ENCODE data around the gene SBNO1.
"Not testable (repeated sequence)": the region's sequence is repeated elsewhere in the genome, so short reads cannot be mapped to it uniquely, and the experiment has no call there.

The SBNO1 gene

DNA sequence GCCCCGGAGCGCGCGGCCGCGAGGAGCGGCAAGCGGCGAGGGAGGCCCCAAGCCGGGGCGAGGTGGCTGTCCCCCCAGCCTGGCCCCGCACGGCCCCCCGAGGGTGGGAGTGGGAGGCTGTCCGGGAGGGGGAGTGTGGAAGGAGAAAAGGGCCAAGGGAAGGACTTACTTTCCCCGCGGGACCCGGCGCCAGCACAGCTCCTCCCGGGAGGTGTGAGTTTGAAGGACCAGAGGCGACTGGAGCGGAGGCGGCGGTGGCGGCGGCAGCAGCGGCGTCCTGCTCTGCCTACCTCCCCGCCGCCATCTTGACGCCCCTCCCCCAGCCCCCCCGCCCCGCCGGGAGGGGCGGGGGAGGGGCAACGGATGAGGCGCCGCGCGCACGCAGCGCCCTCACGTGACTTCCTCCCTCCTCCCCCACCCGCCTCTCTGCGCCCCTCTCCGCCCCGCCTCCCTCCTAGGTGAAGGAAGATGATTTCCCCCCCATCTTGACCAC, at the start of gene SBNO1:
Gene SBNO1, minus strand, starts transcription at position 316 of the 493 bp plus-strand sequence. CDS start 14,406 bp downstream, outside the sequence.
- peak; percentile 86 for DNase-seq

DNA sequence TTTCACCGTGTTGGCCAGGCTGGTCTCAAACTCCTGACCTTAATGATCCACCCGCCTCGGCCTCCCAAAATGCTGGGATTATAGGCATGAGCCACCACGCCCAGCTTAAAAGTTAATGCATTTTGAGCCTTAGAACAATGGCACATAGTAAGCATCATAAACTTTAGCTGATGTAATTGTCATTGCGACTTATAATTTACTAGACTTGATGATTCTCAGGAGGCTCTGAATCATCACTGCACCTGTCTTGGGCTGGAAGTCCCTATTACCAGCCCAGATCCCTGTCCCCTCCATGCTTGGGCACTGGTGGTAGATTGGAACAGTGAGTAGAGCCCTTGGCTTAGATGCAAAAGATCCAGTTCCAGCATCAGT, 45.4 kb upstream of the SBNO1 start:
- no peak for DNase-seq

DNA sequence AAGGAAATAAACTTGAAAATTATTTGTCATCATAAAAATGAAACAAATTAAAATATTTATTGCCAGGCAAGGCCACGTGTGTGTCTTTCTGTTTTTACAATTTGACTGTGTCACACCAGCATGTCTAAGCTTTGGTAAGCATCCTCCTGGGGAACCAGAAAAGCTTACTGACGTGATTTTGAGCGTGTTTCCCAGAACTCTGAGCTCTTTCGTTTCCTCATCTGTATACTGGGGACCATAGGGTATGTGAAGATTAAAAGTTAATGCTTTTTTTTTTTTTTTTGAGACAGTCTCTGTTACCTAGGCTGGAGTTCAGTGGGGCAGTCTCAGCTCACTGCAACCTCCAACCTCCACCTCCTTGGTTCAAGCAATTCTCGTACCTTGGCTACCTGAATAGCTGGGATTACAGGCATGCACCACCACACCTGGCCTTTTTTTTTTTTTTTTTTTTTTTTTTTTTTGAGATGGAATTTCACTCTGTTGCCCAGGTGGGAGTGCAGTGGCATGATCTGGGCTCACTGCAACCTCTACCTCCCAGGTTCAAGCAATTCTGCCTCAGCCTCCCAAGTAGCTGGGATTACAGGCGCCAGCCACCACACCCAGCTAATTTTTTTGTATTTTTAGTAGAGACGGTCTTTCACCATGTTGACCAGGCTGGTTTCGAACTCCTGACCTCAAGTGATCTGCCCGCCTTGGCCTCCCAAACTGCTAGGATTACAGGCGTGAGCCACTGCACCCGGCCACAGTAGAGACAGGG, 44.8 kb upstream of the SBNO1 start:
- not testable (repeated sequence) for DNase-seq

DNA sequence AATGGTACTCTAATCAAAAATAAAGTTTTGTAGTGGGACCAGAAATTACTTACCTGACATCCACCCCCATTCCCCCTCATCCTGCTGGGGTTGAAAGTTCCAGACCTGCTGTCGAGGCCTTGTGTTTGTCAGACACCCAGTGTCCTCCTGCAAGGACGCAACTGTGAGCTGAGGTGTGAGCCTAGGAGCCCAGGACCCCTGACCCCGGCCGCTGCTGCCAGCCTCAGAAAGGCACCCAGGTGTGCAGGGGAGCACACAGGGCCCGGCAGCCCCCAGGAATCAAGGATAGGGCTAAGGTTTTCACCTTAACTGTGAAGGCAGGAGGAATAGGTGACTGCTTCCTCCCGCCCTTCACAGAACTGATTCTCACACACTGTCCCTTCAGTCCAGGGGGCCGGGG, 44.0 kb upstream of the SBNO1 start:
- DNase-seq: not testable (repeated sequence)

DNA sequence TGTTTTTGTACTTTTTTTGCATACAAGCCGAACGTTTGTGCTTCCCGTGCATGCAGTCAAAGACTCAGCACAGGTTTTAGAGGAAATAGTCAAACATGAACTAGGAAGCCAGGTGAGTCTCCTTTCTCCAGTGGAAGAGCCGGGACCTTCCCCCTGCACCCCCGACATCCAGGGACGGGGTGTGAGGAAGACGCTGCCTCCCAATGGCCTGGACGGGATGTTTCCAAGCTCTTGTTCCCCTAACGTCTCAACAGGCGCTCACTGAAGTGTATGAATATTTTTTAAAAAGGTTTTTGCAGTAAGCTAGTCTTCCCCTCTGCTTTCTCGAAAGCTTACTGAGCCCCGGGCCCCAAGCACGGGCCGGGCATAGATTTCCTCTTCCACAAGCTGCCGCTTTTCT, 43.3 kb upstream of the SBNO1 start:
- DNase-seq: not testable (repeated sequence)

DNA sequence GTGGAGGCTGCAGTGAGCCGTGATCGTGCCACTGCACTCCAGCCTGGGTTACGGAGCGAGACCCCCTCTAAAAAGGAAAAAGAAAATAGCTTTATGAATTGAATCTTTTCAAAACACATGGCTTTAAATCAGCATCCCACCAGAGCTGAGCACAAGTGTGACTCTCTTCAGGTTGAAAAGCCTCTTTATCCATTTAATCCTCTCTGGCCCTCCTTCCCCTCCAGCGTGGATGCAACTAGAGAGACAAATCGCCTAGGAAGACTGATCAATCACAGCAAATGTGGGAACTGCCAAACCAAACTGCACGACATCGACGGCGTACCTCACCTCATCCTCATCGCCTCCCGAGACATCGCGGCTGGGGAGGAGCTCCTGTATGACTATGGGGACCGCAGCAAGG, 42.6 kb upstream of the SBNO1 start:
- not testable (repeated sequence) for DNase-seq

DNA sequence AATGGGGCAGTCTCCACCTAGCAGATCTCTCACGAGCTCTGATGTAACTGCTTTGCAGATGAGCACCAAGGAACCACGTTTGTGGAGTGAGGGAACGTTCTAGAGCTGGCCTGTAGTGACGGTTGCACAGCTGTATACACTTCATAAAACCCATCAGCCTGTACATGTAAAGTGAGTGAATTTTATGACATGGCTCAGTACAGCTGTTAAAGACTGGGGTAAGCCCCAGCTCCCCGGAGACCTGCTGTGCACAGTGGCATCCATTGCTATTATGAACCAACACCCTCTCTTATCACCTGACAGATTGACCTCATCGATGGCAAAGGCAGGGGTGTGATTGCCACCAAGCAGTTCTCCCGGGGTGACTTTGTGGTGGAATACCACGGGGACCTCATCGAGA, 39.9 kb upstream of the SBNO1 start:
- no peak for DNase-seq

DNA sequence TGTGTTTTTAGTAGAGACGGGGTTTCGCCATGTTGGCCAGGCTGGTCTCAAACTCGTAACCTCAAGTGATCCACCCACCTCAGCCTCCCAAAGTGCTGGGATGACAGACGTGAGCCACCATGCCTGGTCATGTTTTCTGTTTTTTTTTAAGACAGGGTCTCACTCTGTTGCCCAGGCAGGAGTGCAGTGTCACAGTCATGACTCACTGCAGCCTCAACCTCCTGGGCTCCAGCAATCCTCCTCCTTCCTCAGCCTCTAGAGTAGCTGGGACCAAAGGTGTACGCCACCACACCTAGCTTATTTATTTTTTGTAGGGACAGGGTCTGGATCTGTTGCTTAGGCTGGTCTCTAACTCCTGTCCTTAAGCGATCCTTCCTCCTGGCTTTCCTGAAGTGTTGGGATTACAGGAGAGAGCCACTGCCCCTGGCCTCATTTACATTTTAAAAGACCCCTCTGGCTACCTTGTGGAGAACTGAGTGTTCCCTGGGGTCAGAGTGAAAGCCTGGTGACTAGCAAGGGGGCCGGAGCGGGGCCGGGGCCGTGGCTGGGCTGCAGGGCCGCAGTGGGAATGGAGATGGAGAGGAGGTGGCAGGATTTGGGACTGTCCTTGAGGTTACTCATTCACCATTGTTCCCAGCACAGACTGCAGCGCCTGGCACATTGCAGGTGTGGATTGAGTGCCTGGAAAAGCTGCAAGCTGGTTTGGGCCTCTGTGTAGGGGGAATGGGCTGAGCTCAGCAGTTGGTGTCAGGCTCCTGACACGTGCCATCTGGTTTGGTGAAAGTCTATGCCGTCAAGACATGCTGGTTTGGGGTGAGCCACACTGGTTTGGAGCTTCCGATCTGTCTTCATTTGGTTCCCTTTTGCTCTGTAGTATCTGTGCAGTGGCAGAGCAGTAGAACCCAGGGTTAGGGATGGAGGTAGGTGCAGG, 37.4 kb upstream of the SBNO1 start:
- DNase-seq: no peak

DNA sequence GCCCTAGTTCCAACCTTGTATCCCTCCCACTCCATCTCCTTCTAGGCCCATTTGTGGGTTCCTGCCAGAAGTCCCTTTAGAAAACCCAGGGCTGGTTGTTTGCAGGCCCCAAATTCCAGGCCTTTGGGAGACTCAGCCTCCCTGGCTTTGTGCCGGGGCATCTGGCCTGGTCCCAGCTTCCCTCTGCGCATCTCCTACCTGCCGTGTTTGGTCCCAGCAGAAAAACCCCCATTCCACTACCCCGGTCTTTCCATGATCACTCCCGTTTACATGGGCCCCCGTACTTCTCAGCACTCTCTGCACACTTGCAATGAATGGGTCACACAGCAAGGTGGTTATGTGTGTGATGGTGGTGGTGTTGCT, 34.6 kb upstream of the SBNO1 start:
- DNase-seq: no peak

DNA sequence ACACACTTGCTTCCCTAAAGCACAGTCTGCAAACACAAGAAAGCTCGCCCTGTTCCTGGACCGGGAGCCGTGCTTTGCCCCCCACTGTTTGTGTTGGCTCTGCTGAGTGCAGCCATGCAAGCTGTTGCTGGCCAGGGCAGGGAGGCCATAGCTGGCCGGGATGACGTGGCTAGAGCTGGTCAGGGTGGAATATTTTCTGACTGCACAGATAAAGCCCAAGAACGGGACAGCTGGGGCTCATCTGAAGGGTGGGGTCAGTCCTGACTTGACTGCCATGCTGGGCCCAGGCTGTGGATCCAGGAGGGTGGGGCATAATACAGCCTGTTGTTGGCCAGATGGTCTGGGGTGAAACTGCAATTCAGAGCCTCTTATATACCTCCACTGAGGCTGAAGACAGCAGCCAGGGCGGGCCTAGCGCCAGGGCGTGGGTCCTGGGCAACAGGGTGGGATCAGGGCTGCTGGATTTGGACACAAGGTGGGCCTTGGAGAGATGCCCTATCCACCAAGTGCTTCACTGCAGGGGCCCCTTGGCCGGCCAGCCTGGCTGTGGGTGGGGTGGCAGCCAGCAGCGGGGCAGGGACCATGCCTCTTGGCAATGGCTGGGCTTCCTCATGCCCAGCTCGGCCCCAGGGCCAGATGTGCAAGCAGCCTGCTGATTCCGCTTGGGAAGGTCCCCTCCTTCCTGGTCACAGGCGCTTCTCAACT, 34.1 kb upstream of the SBNO1 start:
- DNase-seq: no peak

DNA sequence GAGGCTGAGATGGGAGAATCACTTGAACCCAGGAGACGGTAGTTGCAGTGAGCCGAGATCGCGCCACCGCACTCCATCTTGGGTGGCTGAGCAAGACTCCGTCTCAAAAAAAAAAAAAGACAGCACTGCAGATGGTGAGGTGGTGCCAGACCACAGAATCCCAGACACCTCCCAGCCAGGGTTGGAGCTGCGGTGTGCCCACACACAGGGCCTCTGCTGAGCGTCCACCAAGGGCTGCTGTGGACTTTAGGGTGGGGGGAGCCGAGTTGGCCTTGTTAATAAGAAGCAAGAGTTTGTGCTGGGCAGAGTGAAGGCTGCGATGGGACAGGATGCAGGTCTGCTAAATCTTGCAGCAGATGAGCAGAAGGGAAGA, 33.5 kb upstream of the SBNO1 start:
- DNase-seq: no peak

DNA sequence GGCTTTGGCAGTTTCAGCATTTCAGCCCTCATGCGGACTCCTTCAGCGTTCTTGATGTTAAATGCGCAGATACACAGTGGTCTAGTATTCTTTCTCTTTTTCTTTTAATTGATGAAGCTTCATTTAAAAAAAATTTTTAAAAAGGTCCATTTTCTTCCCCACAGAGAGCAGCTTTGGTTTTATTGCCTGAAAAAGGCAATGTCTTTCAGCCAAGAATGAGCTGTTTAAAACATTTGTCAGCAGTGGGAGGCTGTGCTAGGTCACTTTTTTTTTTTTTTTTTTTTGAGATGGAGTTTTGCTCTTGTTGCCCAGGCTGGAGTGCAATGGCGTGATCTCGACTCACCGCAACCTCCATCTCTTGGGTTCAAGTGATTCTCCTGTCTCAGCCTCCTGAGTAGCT, 32.8 kb upstream of the SBNO1 start:
- DNase-seq: no peak

DNA sequence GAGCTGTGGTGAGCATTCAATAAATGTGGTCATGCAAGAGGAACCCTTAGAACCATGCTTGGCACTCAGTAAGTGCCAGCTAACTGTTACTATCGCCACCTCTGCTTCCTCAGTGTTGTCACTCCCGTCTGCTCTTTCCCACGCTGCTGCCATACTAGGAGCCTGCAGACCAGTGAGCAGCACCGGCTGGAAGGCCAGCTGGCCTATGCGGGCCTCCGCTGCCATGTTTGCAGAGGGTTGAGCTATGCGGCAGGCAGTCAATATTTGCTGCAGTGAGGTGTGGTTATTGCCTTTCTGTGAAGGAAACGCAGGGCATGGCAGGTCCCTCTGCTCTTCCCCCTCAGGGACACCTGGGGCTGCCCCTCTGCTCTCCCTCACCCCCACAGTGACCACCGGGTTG, 32.3 kb upstream of the SBNO1 start:
- DNase-seq: no peak

DNA sequence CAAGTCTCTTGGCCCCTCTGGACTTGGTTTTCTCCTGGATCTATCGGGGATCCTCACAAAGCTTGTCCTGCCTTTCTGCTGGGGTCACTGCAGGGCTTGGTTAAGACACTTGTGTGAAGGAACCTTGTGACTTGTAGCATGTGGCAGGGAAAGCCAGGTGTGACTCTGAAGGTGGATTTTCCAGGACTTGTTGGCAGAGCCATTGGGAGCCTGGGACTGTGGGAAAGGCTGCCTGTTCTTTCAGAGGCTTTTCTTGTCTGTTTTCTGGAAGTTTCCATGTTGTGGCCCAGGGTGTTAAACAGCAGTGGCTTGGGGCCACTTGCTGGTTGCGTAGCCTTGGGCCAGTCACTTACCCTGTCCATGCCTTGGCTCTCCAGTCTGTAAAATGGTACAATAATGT, 31.9 kb upstream of the SBNO1 start:
- no peak for DNase-seq

DNA sequence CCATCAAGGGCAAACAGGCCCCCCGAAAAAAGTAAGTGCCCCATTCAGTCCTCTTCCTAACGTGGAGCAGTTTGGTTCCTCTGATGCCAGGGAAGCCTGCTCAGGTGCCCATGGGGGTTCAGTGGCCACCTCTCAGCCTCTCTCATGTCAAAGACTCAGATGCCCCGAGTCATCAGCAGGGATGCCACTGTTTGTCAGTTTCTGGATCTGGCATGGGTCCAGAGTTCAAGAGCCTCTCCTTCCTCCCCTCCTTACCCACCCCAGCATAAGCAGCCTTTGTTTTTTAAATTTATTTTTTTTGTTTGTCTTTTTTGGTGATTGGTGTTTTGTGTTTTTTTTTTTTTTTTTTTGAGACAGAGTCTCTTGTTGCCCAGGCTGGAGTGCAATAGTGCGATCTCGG, 30.6 kb upstream of the SBNO1 start:
- no peak for DNase-seq

DNA sequence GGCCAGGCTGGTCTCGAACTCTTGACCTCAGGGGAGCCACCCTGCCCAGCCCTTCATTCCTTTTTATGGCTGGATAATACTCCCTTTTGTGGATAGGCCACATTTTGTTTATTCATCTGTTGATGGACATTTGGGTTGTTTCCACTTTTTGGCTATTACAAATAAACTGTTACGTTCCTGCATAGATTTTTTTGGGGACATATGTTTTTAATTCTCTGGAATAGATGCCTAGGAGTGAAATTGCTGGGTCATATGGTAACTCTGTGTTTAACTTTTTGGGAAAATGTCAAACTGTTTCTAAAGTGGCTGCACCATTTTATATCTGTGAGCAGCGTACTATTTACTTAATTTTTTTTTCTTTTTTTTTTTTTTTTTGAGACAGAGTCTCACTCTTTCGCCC, 29.1 kb upstream of the SBNO1 start:
- DNase-seq: no peak

DNA sequence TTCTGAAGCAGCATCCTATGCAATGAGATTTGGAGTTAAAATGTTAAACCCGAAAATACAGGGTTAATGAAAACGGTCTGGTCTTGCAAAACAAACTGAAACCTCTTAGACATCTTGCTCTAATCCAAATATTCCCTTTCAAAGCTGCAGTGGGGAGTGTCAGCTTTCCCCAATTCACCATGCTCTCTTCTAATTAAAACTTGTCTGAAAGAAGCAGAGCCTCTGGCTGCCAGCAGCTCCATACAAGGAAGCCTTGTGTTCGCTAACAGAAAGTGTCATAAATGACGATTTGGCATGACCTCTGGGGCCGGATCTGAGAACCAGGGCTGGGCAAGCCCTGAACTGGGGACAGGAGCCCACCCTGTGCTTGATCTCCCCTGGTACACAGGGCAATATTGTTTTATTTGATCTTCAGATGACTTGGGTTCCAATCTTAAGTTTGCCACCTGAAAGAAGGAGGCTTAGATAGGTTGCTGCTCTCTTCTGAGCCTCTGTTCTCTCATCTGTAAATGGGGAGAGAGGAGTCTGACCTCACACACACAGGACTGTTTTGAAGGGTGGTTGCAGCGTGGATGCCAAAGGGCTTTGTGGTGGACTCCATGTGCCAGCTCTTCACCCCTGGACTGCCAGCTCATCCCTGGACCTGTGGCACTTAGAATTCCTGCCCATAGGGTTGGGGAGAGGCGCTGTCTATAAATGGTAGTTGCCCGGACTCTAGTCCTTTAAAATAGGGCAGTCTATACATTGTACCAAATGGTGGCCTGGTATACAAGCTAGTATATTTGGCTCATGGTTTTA, 27.1 kb upstream of the SBNO1 start:
- no peak for DNase-seq

DNA sequence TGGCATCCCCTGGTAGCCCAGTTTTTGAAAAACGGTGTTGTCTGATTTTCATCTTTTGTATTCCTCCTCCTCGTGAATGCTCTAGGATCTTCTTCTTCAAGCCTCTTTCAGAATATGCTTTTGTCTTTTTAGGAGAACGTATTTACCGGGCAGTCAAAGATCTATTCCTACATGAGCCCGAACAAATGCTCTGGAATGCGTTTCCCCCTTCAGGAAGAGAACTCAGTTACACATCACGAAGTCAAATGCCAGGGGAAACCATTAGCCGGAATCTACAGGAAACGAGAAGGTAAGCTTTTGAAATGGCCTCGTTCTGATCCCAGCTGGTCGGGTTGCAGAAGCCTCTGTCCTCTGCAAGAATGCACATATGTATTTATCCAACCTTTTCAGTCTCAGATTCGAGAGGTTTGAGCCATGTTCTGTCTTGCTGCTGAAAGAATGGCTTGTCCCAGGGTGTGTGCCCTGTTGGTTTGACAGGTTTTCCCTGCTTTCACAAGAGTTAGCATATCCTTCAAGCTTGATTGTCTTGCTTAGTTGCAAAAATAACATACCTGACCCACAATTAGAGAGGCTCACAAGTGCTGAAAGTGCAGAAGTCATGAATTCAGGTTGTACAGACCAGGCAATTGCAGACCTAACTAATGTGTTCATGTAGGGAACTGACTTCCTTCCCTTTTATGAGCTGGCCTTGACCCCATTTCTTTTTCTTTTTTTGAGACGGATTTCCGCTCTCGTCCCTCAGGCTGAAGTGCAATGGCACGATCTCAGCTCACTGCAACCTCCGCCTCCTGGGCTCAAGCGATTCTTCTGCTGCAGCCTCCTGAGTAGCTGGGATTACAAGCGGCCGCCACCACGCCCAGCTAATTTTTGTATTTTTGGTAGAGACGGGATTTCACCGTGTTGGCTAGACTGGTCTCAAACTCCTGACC, 26.1 kb upstream of the SBNO1 start:
- no peak for DNase-seq

DNA sequence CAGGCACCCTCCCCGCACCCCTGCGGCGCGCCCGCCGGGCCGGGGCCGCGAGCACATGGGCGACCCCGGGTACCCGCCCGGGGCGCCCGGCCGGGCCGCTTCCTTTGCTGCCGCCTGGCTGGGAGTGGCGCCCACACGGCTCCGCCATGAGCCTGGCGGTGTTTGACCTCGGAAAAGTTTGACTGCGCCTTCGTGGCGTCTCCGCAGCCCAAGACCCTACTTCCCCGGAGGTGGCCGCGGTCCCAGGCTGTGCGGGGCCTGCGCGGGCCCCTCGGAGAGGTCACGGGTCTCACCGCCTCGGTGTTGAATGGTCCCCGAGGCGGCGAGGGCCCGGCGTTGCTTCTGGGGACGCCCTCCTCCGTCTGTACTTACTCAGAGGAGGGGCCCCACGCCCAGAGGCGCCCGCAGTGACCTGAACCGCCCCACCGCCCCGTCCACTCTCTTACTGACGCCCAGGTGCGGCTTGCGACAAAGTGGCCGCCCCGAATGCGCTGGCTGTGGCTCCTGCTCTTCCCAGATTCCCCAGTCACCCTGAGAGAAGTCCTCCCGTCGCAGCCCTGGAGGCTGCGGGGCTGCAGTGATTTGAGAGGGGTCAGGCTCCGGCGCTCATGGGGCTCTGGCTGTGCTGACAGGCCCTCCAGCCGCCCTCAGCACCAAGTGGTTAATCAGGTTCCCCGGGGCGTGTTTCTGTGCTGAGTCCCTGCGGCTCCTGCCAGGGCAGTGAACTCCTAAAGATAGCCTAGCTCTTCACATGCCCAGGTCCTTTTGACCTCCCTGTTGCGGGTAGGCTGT, 25.1 kb upstream of the SBNO1 start:
- DNase-seq: peak; percentile 38

DNA sequence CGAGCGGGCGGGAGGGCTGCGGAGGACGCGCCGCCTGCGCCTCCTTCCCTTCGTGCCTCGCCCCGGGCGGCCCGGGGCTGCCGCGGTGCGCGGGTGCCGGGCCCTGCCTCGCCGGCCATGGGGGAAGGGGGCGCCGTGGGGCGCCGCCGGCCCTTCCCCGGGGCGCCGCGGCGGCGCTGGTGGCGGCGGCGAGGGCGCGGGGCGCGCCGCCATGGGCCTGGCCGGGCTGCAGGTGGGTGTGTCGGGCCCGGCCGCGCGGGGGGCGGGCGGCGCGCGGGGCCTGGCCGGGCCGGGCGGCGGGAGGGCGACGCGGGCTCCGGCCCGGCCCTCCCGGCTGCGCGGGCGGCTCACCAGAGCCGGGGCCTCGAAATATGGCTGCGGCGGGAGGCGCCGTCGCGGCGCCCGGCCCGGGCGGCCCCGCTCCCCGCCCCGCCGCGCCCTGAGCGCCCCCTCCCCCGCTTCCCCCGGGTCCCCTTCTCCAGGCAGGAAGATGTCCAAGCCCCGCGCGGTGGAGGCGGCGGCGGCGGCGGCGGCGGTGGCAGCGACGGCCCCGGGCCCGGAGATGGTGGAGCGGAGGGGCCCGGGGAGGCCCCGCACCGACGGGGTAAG, 24.4 kb upstream of the SBNO1 start:
- DNase-seq: no peak

Measured in activated naive CD4-positive, alpha-beta T cell treated with Interleukin-2 at 50 U/mL for 16 hours (primary cell).